Fibroblast of lung (primary cell): ENCODE measurements around the gene GLIS1. TPM values are rescaled to one million over a fixed set of nuclear protein-coding genes. Genes with fewer than 3 reads are reported as not detected.

Experiments used
- DNase-seq, 2 donors: peaks; one replicate each; pipeline versions ENCODE4 v3.0.0 to v3.0.0-alpha.2; 2010; ENCODE audit warnings: low read depth in 2 of 2
- H2AFZ ChIP-seq: 2 replicates; pipeline ENCODE4 v1.5.1; 2012; ENCODE audit warnings: low read length, control low read depth, inconsistent platforms
- H3K27ac ChIP-seq: 2 replicates; pipeline ENCODE4 v1.5.1; 2011; ENCODE audit warnings: low read length, control low read depth; ENCODE audit not compliant: insufficient read depth
- H3K27me3 ChIP-seq: 2 replicates; pipeline ENCODE4 v1.5.1; 2011; ENCODE audit warnings: mild to moderate bottlenecking, low read length; ENCODE audit not compliant: control insufficient read depth, insufficient read depth
- H3K36me3 ChIP-seq: 2 replicates; pipeline ENCODE4 v1.5.1; 2011; ENCODE audit warnings: low read length; ENCODE audit not compliant: control insufficient read depth, insufficient read depth
- H3K4me1 ChIP-seq: 2 replicates; pipeline ENCODE4 v1.5.1; 2011; ENCODE audit warnings: low read length; ENCODE audit not compliant: control insufficient read depth, insufficient read depth; ENCODE audit errors: extremely low read depth
- H3K4me2 ChIP-seq: 2 replicates; pipeline ENCODE4 v1.5.1; 2011; ENCODE audit warnings: low read length, control low read depth; ENCODE audit not compliant: insufficient read depth; ENCODE audit errors: extremely low read depth
- H3K4me3 ChIP-seq, 4 experiments: fragments of 200-600 bp in 1 of 4; sonication (generic) in 1 of 4; replicated peaks in 1 of 4; 2 replicates each; pipeline ENCODE4 v1.5.1; 2011 to 2016; ENCODE audit warnings: low read length in 4 of 4, low read depth in 3 of 4, mild to moderate bottlenecking in 3 of 4, control low read depth in 2 of 4, inconsistent platforms in 1 of 4, mixed read lengths in 1 of 4; ENCODE audit not compliant: insufficient read depth in 1 of 4; ENCODE audit errors: control extremely low read depth in 1 of 4
- H3K79me2 ChIP-seq: 2 replicates; pipeline ENCODE4 v1.5.1; 2012; ENCODE audit warnings: mild to moderate bottlenecking, low read length, inconsistent platforms; ENCODE audit not compliant: control insufficient read depth, insufficient read depth
- H3K9ac ChIP-seq: 2 replicates; pipeline ENCODE4 v1.5.1; 2011; ENCODE audit warnings: mild to moderate bottlenecking, low read length, control low read depth; ENCODE audit not compliant: insufficient read depth
- H3K9me3 ChIP-seq: 2 replicates; pipeline ENCODE4 v1.5.1; 2012; ENCODE audit warnings: low read depth, low read length; ENCODE audit not compliant: control insufficient read depth, insufficient read depth
- H4K20me1 ChIP-seq: 2 replicates; pipeline ENCODE4 v1.5.1; 2011; ENCODE audit warnings: low read length; ENCODE audit not compliant: control insufficient read depth, insufficient read depth; ENCODE audit errors: extremely low read depth
- EZH2 ChIP-seq: IDR thresholded peaks from 2 replicates; pipeline ENCODE4 v1.5.1; 2012; ENCODE audit warnings: low read length, control low read depth, mild to moderate bottlenecking; ENCODE audit errors: missing control alignments
- polyA plus RNA-seq, 2 donors: library from polyadenylated mRNA; depleted of rRNA in 1 of 2; stranded (reverse) in 1 of 2; unstranded in 1 of 2; fragments of >200 nt; gene quantifications; 2 replicates each; pipeline ENCODE4 v1.2.1, GENCODE V29; 2011 to 2012; ENCODE audit warnings: missing spikeins in 1 of 2
- total RNA-seq: library from RNA; depleted of rRNA; stranded (reverse); fragments of >200 nt; gene quantifications from 2 replicates; pipeline ENCODE4 v1.2.1, GENCODE V29; 2014
- TF ChIP-seq, protein P1 (sequence below), 2 donors: IDR thresholded peaks in 1 of 2; conservative IDR thresholded peaks in 1 of 2; 1 replicate in 1 of 2; 2 replicates in 1 of 2; pipeline ENCODE4 v1.5.1; 2011 to 2012; ENCODE audit warnings: low read length in 2 of 2, control low read depth in 1 of 2, inconsistent platforms in 1 of 2, low read depth in 1 of 2, mild to moderate bottlenecking in 1 of 2

The GLIS1 gene
- total and polyA plus RNA-seq, 2 donors (not counting 1 experiment from before 2014, with no cell fraction given) = under 0.01 to 0.05 TPM

DNA sequence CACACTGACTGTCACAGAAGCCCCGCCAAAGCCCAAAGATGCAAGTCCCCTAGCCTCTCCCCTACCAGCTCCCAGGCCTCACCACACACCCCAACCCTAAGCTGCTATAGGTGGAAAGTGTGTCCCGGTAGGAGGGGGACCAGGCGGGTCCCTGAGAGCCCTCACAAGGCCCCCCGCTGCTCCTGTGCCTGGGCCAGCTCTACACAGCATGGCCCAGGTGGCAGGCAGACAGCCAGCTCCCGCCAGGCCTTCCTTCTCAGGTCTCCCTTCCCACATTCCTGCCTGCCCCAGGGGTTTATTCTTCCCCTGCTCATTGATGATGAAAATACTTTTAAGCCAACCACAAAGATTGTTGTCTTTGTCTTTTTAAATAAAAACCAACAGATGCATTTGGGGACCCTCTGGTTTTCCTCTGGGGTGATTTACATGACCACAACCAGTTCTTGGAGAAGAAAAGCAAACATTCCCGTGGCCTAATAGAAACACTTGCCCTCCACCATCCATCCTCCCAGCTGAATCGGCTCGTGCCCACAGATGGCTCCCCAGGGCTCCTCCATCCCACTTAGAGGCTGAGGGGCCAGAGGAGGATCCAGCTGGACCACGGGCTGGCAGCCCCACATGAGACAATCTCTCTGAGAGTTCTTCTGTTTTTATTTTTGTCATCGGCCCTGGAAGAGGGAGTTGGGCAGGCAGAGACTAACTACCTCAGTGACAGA lies 186.7 kb downstream of the GLIS1 start:
- Histone ChIP-seq H4K20me1 (no peaks in the 10 kb centered on the region), H3K36me3 (no peaks in the 10 kb centered on the region), H3K9me3 (no peaks in the 10 kb centered on the region), H3K27me3 (no peaks in the 10 kb centered on the region), H3K4me3 (no peak overlapping the region), H3K27ac (no peak overlapping the region), H3K79me2 (no peaks in the 10 kb centered on the region), H3K9ac (no peak overlapping the region), H3K4me1 (no peaks in the 10 kb centered on the region), H3K4me2 (no peak overlapping the region), H2AFZ (no peak overlapping the region)
- no peak for TF ChIP-seq EZH2
- TF ChIP-seq, protein P1, sequence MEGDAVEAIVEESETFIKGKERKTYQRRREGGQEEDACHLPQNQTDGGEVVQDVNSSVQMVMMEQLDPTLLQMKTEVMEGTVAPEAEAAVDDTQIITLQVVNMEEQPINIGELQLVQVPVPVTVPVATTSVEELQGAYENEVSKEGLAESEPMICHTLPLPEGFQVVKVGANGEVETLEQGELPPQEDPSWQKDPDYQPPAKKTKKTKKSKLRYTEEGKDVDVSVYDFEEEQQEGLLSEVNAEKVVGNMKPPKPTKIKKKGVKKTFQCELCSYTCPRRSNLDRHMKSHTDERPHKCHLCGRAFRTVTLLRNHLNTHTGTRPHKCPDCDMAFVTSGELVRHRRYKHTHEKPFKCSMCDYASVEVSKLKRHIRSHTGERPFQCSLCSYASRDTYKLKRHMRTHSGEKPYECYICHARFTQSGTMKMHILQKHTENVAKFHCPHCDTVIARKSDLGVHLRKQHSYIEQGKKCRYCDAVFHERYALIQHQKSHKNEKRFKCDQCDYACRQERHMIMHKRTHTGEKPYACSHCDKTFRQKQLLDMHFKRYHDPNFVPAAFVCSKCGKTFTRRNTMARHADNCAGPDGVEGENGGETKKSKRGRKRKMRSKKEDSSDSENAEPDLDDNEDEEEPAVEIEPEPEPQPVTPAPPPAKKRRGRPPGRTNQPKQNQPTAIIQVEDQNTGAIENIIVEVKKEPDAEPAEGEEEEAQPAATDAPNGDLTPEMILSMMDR (conservative IDR thresholded peaks at IDR 0.05 in 1 of 2, IDR thresholded peaks at IDR 0.05 in 1 of 2; ENCODE audit: low read depth in 1 of 2, low read length in 2 of 2) = no peak
- peak in 1 of 2 donors; percentile 55 for DNase-seq

- Histone ChIP-seq H3K79me2 (no peaks in the 10 kb centered on the region), H4K20me1 (no peaks in the 10 kb centered on the region), H3K4me3 (no peak overlapping the region), H3K4me2 (no peak overlapping the region), H3K27ac (no peak overlapping the region), H3K36me3 (no peaks in the 10 kb centered on the region), H3K4me1 (no peaks in the 10 kb centered on the region), H3K9me3 (no peaks in the 10 kb centered on the region), H3K9ac (no peak overlapping the region), H3K27me3 (no peaks in the 10 kb centered on the region), H2AFZ (no peak overlapping the region)
- DNase-seq = no peak
- TF ChIP-seq, protein P1 (conservative IDR thresholded peaks at IDR 0.05 in 1 of 2, IDR thresholded peaks at IDR 0.05 in 1 of 2; ENCODE audit: low read depth in 1 of 2, low read length in 2 of 2) = no peak
- TF ChIP-seq EZH2 = no peak
Measured at GRCh38 chr1:53551428-53551995, 187.5 kb downstream of the GLIS1 start.

GRCh38 chr1:53550201-53550741 lies 188.7 kb downstream of the GLIS1 start:
- Histone ChIP-seq H3K79me2 (no peaks in the 10 kb centered on the region), H3K9ac (no peak overlapping the region), H3K4me3 (no peak overlapping the region), H2AFZ (no peak overlapping the region), H3K27me3 (no peaks in the 10 kb centered on the region), H3K27ac (no peak overlapping the region), H4K20me1 (no peaks in the 10 kb centered on the region), H3K36me3 (no peaks in the 10 kb centered on the region), H3K4me1 (peaks cover 2% of the 10 kb centered on the region), H3K9me3 (no peaks in the 10 kb centered on the region), H3K4me2 (no peak overlapping the region)
- DNase-seq = peak; percentile 78 to 82
- no peak for TF ChIP-seq EZH2
- TF ChIP-seq, protein P1 (conservative IDR thresholded peaks at IDR 0.05 in 1 of 2, IDR thresholded peaks at IDR 0.05 in 1 of 2; ENCODE audit: low read depth in 1 of 2, low read length in 2 of 2) = no peak
